GM23248 (cell line): Measurements from ENCODE around the gene HAL. TPM values are rescaled to one million over a fixed set of nuclear protein-coding genes. Genes with fewer than 3 reads are reported as not detected.
A peak's percentile ranks its signal among the peaks of the same experiment; 100 is the strongest.

Source experiments
- DNase-seq: peaks from one replicate; pipeline ENCODE4 v3.0.0-alpha.2; 2015
- H2AFZ ChIP-seq: fragments of 200-600 bp; sonication (generic); 2 replicates; pipeline ENCODE4 v1.6.1; 2016; ENCODE audit warnings: antibody characterized with exemption
- H3F3A ChIP-seq: fragments of 200-600 bp; sonication (generic); 2 replicates; pipeline ENCODE4 v1.6.1; 2016; ENCODE audit warnings: mild to moderate bottlenecking, antibody characterized with exemption, mixed run types; ENCODE audit not compliant: insufficient read depth
- H3K27ac ChIP-seq: fragments of 200-600 bp; sonication (generic); 2 replicates; pipeline ENCODE4 v1.5.1; 2016; ENCODE audit warnings: mild to moderate bottlenecking
- H3K27me3 ChIP-seq: fragments of 200-600 bp; sonication (generic); replicated peaks from 2 replicates; pipeline ENCODE4 v1.6.1; 2016; ENCODE audit warnings: mild to moderate bottlenecking; ENCODE audit not compliant: insufficient read depth
- H3K36me3 ChIP-seq: fragments of 200-600 bp; sonication (generic); 2 replicates; pipeline ENCODE4 v1.6.1; 2016; ENCODE audit warnings: low read depth, mild to moderate bottlenecking
- H3K4me1 ChIP-seq: fragments of 200-600 bp; sonication (generic); 2 replicates; pipeline ENCODE4 v1.6.1; 2016; ENCODE audit warnings: mild to moderate bottlenecking; ENCODE audit not compliant: insufficient read depth
- H3K4me2 ChIP-seq: fragments of 200-600 bp; sonication (generic); one replicate; pipeline ENCODE4 v1.6.1; 2016; ENCODE audit warnings: mild to moderate bottlenecking; ENCODE audit not compliant: unreplicated experiment
- H3K4me3 ChIP-seq: fragments of 200-600 bp; sonication (generic); 2 replicates; pipeline ENCODE4 v1.5.1; 2016; ENCODE audit warnings: mild to moderate bottlenecking
- H3K79me2 ChIP-seq: fragments of 200-600 bp; sonication (generic); 2 replicates; pipeline ENCODE4 v1.6.1; 2016; ENCODE audit warnings: mild to moderate bottlenecking; ENCODE audit not compliant: insufficient read depth
- H3K9ac ChIP-seq: fragments of 200-600 bp; sonication (generic); 2 replicates; pipeline ENCODE4 v1.6.1; 2016; ENCODE audit warnings: mild to moderate bottlenecking
- H3K9me2 ChIP-seq: fragments of 200-600 bp; sonication (generic); 2 replicates; pipeline ENCODE4 v1.6.1; 2016; ENCODE audit warnings: mixed run types, mild to moderate bottlenecking, moderate library complexity; ENCODE audit not compliant: insufficient read depth
- H3K9me3 ChIP-seq: fragments of 200-600 bp; sonication (generic); one replicate; pipeline ENCODE4 v1.6.1; 2017; ENCODE audit warnings: low read depth
- H4K20me1 ChIP-seq: fragments of 200-600 bp; sonication (generic); 2 replicates; pipeline ENCODE4 v1.6.0; 2016; ENCODE audit not compliant: insufficient read depth
- EZH2 ChIP-seq: fragments of 200-600 bp; sonication (generic); IDR thresholded peaks from 2 replicates; pipeline ENCODE4 v1.6.1; 2018; ENCODE audit warnings: antibody characterized with exemption, mild to moderate bottlenecking; ENCODE audit not compliant: insufficient read depth, poor library complexity, severe bottlenecking
- EZH2phosphoT487 ChIP-seq: fragments of 200-600 bp; sonication (generic); IDR thresholded peaks from 2 replicates; pipeline ENCODE4 v1.6.1; 2018; ENCODE audit warnings: antibody characterized with exemption, moderate library complexity, mild to moderate bottlenecking, low read depth; ENCODE audit not compliant: insufficient read depth
- WGBS, 2 experiments: methylation state at CpG; one replicate each; pipeline ENCODE4 v1.1.6; 2015 to 2017; ENCODE audit warnings: low lambda C conversion rate in 2 of 2, low coverage in 1 of 2; ENCODE audit errors: missing lambda C conversion rate in 2 of 2; 5-methylcytosine and 5-hydroxymethylcytosine counted together
- in situ Hi-C: fragments of 300-500 bp; cut with MboI; formaldehyde crosslinking; loops from 2 replicates; pipeline ENCODE4 v1.15.0; 2020
- polyA plus RNA-seq: library from polyadenylated mRNA; unstranded; fragments of >200 nt; fragmentation: Nextera tagmentation; extraction: Ambion mirVana; gene quantifications from 2 replicates; pipeline ENCODE4 v1.2.1, GENCODE V29; 2016
- total RNA-seq: library from RNA; depleted of rRNA; stranded (reverse); fragments of >200 nt; shearing (Covaris generic); gene quantifications from 2 replicates; pipeline ENCODE4 v1.2.3, GENCODE V29; 2014

The HAL gene
- total and polyA plus RNA-seq, 2 experiments from 2014 or later: not detected

DNA sequence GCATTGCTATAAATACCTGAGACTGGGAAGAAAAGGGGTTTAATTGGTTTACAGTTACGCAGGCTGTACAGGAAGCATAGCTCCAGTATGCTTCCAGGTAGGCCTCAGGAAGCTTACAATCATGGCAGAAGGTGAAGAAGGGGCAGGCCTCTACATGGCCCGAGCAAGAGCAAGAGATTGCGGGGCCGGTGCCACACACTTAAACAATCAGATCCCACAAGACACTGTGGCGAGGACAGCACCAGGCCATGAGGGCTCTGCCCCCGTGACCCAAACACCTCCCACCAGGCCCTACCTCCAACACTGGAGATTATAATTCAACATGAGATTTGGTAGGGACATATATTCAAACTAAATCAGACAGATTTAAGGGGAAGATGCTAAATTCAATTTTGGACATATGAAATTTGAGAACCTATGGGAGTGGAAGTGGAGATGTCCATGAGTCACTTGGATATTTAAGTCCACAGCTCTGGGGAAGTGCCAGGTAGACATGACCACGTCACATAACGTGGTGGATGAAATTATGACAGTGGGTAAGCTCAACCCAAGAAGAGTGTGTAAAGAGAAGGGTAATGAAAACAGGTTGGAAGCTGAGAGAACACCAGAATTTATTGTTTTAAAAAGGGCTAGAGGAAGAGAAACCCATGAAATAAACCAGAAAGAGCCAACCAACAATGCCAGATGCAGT is 40.8 kb upstream of the HAL start:
- in situ Hi-C loops: no loop called here
- no peak overlapping the region for H2AFZ ChIP-seq

DNA sequence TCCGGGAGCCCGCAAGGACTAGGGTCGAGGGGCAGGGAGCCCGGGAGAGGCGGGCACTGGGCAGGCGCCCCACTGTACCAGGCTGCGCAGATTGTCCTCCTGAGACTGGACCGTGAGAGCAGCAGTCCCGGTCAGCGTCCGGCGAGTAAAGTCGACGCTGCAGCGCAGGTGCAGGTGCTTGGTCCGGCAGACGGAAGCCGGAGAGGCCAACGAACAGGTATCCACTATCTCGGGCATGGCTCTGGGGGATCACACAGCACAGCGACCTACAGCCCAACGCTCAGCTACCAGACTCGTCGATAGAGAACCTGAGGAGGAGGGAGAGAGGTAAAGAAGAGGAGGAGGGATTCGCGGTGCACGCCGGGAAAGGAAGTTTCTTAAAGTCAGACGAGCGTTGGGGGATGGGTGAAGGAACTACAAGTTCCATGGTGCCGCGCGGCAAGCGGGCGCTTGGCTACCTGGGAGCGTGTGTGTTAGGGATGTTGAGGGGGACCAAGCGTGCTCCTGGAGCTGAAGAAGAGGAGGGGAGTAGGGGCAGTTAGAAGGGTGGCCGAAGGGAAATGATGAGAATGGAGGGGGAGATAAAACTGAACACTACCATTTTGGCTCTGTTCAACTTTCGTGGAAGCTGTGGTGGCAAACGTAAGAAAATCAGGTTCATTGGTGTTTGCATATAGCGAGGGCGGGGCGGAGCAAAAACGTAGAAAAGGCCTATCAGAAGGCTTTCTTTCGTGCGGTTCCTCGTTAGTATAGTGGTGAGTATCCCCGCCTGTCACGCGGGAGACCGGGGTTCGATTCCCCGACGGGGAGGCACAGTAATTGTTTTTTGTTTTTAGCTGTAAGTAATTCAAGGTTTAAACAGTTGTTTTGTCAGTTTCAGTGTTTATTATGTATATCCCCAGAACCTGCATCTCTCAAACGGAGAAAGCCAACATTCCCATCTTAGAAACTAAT is 39.4 kb upstream of the HAL start, which contains the start of gene LTA4H:
LTA4H (minus strand) TSS at position 305 of the 954 bp plus-strand sequence; CDS start at position 237, 68 bp downstream.
- Histone ChIP-seq H3K27ac (peak within 1 kb of the TSS; percentile 54), H4K20me1 (no peaks in the 10 kb centered on the region), H3K9me2 (no peaks in the 10 kb centered on the region), H3K4me2 (peak within 1 kb of the TSS; percentile 91), H3K9me3 (no peaks in the 10 kb centered on the region), H3K4me3 (peak within 1 kb of the TSS; percentile 94), H3F3A (peaks cover 20% of the 10 kb centered on the region), H3K36me3 (no peaks in the 10 kb centered on the region), H3K79me2 (peaks cover 39% of the 10 kb centered on the region), H3K27me3 (no peaks in the 10 kb centered on the region), H3K9ac (peak within 1 kb of the TSS; percentile 82), H3K4me1 (peaks cover 17% of the 10 kb centered on the region), H2AFZ (peak within 1 kb of the TSS; percentile 88)
- TF ChIP-seq EZH2phosphoT487: no peak
- DNase-seq: peak; percentile 100
- 1 to 2% methylated on average over 55 of the region's 55 CpGs for WGBS, 2 experiments
- in situ Hi-C loops: no loop called here

More for the DNA sequence above, 40.8 kb upstream of the HAL start:
- no peak overlapping the region for H3K9ac ChIP-seq
- H3K9me3 ChIP-seq: no peaks in the 10 kb centered on the region
- H3K9me2 ChIP-seq: no peaks in the 10 kb centered on the region
- H3K4me2 ChIP-seq: no peak overlapping the region
- peak; percentile 39 for DNase-seq
- peaks cover 17% of the 10 kb centered on the region for H3K4me1 ChIP-seq
- peaks cover 20% of the 10 kb centered on the region for H3F3A ChIP-seq
- H3K27ac ChIP-seq: no peak overlapping the region
- no peak overlapping the region for H3K4me3 ChIP-seq
- no peak for TF ChIP-seq EZH2
- TF ChIP-seq EZH2phosphoT487: no peak
- no peaks in the 10 kb centered on the region for H4K20me1 ChIP-seq
- peaks cover 25% of the 10 kb centered on the region for H3K79me2 ChIP-seq
- WGBS, 2 experiments: 89% methylated on average over 8 of the region's 8 CpGs
- H3K36me3 ChIP-seq: no peaks in the 10 kb centered on the region
- H3K27me3 ChIP-seq: no peaks in the 10 kb centered on the region

GRCh38 chr12:96034621-96035282 is 38.6 kb upstream of the HAL start:
- Histone ChIP-seq H3K27ac (peak overlapping the region; percentile 54), H3K4me2 (peak overlapping the region; percentile 91), H2AFZ (peak overlapping the region; percentile 88), H3K4me3 (peak overlapping the region; percentile 94), H3K4me1 (peaks cover 17% of the 10 kb centered on the region), H3F3A (peaks cover 20% of the 10 kb centered on the region), H3K79me2 (peaks cover 47% of the 10 kb centered on the region), H3K27me3 (no peaks in the 10 kb centered on the region), H3K9ac (peak overlapping the region; percentile 82), H4K20me1 (no peaks in the 10 kb centered on the region), H3K9me3 (no peaks in the 10 kb centered on the region), H3K36me3 (no peaks in the 10 kb centered on the region), H3K9me2 (no peaks in the 10 kb centered on the region)
- no peak for TF ChIP-seq EZH2
- TF ChIP-seq EZH2phosphoT487: no peak
- in situ Hi-C loops: no loop called here
- peak; percentile 66 for DNase-seq
- WGBS, 2 experiments: 1 to 2% methylated on average over 25 of the region's 25 CpGs
